H9 (cell line): ENCODE measurements around the gene ITPR3. TPM values are rescaled to one million over a fixed set of nuclear protein-coding genes. Genes with fewer than 3 reads are reported as not detected.

Experiments
- DNase-seq: peaks from one replicate; pipeline ENCODE4 v3.0.0-alpha.2; 2017
- H2AFZ ChIP-seq: one replicate; pipeline ENCODE4 v1.6.1; 2013; ENCODE audit warnings: mild to moderate bottlenecking, low read length, control low read depth, moderate library complexity
- H2AK5ac ChIP-seq: 2 replicates; pipeline ENCODE4 v1.6.1; 2013; ENCODE audit warnings: low read length, control low read depth, mixed read lengths; ENCODE audit not compliant: insufficient read length
- H2BK120ac ChIP-seq: one replicate; pipeline ENCODE4 v1.6.1; 2013; ENCODE audit warnings: low read depth, mild to moderate bottlenecking, low read length, control low read depth, inconsistent platforms; ENCODE audit not compliant: poor library complexity, severe bottlenecking
- H2BK12ac ChIP-seq: 2 replicates; pipeline ENCODE4 v1.6.1; 2013; ENCODE audit warnings: low read length, control low read depth, mixed read lengths, low read depth; ENCODE audit not compliant: insufficient read length
- H2BK15ac ChIP-seq: 2 replicates; pipeline ENCODE4 v1.6.1; 2013; ENCODE audit warnings: low read depth, low read length, control low read depth
- H2BK20ac ChIP-seq: one replicate; pipeline ENCODE4 v1.6.1; 2013; ENCODE audit warnings: low read depth, mild to moderate bottlenecking, low read length, control low read depth, inconsistent platforms; ENCODE audit not compliant: poor library complexity, severe bottlenecking
- H2BK5ac ChIP-seq: 2 replicates; pipeline ENCODE4 v1.6.1; 2013; ENCODE audit warnings: low read length, control low read depth, mixed read lengths; ENCODE audit not compliant: insufficient read length
- H3K14ac ChIP-seq: 2 replicates; pipeline ENCODE4 v1.6.1; 2013; ENCODE audit warnings: low read length, control low read depth; ENCODE audit not compliant: insufficient read depth
- H3K18ac ChIP-seq: 2 replicates; pipeline ENCODE4 v1.6.1; 2013; ENCODE audit warnings: low read depth, mild to moderate bottlenecking, mixed read lengths, low read length, control low read depth; ENCODE audit not compliant: insufficient read length
- H3K23ac ChIP-seq: 2 replicates; pipeline ENCODE4 v1.6.1; 2013; ENCODE audit warnings: low read length, control low read depth, mixed read lengths, low read depth; ENCODE audit not compliant: insufficient read length
- H3K23me2 ChIP-seq: 2 replicates; pipeline ENCODE4 v1.6.1; 2013; ENCODE audit warnings: low read depth, mild to moderate bottlenecking, mixed read lengths, low read length, control low read depth; ENCODE audit not compliant: insufficient read length, poor library complexity, severe bottlenecking
- H3K27ac ChIP-seq: 2 replicates; pipeline ENCODE4 v1.5.1; 2013; ENCODE audit warnings: low read length, control low read depth, mixed read lengths, low read depth; ENCODE audit not compliant: insufficient read length
- H3K27me3 ChIP-seq: 2 replicates; pipeline ENCODE4 v1.6.1; 2013; ENCODE audit warnings: low read length, control low read depth, inconsistent platforms; ENCODE audit not compliant: insufficient read depth
- H3K4ac ChIP-seq: 2 replicates; pipeline ENCODE4 v1.6.1; 2013; ENCODE audit warnings: low read depth, mild to moderate bottlenecking, control low read depth, inconsistent platforms, low read length, moderate library complexity
- H3K4me1 ChIP-seq: 2 replicates; pipeline ENCODE4 v1.6.1; 2013; ENCODE audit warnings: low read length, control low read depth, inconsistent platforms; ENCODE audit not compliant: insufficient read depth
- H3K4me2 ChIP-seq: 2 replicates; pipeline ENCODE4 v1.6.1; 2013; ENCODE audit warnings: low read length, control low read depth, mixed read lengths; ENCODE audit not compliant: insufficient read length, insufficient read depth
- H3K56ac ChIP-seq: 2 replicates; pipeline ENCODE4 v1.6.1; 2013; ENCODE audit warnings: low read depth, mild to moderate bottlenecking, mixed read lengths, low read length, control low read depth; ENCODE audit not compliant: insufficient read length
- H3K79me1 ChIP-seq: 2 replicates; pipeline ENCODE4 v1.6.1; 2013; ENCODE audit warnings: low read depth, mild to moderate bottlenecking, moderate library complexity, low read length, control low read depth, inconsistent platforms; ENCODE audit not compliant: insufficient read depth, poor library complexity, severe bottlenecking
- H3K79me2 ChIP-seq: 2 replicates; pipeline ENCODE4 v1.6.1; 2013; ENCODE audit warnings: low read length, control low read depth, inconsistent platforms; ENCODE audit not compliant: insufficient read depth
- H3K9ac ChIP-seq: 2 replicates; pipeline ENCODE4 v1.6.1; 2013; ENCODE audit warnings: low read length, control low read depth, mixed read lengths; ENCODE audit not compliant: insufficient read length; ENCODE audit errors: extremely low read depth
- H3K9me3 ChIP-seq: one replicate; pipeline ENCODE4 v1.6.1; 2013; ENCODE audit warnings: low read depth, low read length, inconsistent platforms; ENCODE audit not compliant: control insufficient read depth
- H3T11ph ChIP-seq: one replicate; pipeline ENCODE4 v1.6.1; 2013; ENCODE audit warnings: mild to moderate bottlenecking, low read length, control low read depth, inconsistent platforms
- H4K20me1 ChIP-seq: one replicate; pipeline ENCODE4 v1.6.1; 2013; ENCODE audit not compliant: control insufficient read depth, insufficient read length, insufficient read depth
- H4K5ac ChIP-seq: 2 replicates; pipeline ENCODE4 v1.6.1; 2013; ENCODE audit warnings: low read depth, mild to moderate bottlenecking, mixed read lengths, low read length, control low read depth; ENCODE audit not compliant: insufficient read length
- H4K8ac ChIP-seq: replicated peaks from 2 replicates; pipeline ENCODE4 v1.6.1; 2013; ENCODE audit warnings: low read length, control low read depth, mixed read lengths, low read depth; ENCODE audit not compliant: insufficient read length
- H4K91ac ChIP-seq: 2 replicates; pipeline ENCODE4 v1.6.1; 2013; ENCODE audit warnings: low read depth, mild to moderate bottlenecking, moderate library complexity, mixed read lengths, low read length, control low read depth; ENCODE audit not compliant: insufficient read length
- H3K27ac Mint-ChIP-seq, 3 experiments: 2 replicates in 2 of 3; 3 replicates in 1 of 3; pipeline ENCODE4 v1.8.0; 2020 to 2021; ENCODE audit warnings: mixed read lengths in 3 of 3, mild to moderate bottlenecking in 1 of 3, moderate library complexity in 1 of 3
- H3K27me3 Mint-ChIP-seq: 2 replicates; pipeline ENCODE4 v1.8.0; 2021; ENCODE audit warnings: low read depth, mild to moderate bottlenecking, moderate library complexity, mixed read lengths
- H3K36me3 Mint-ChIP-seq, 3 experiments: 2 replicates in 2 of 3; 3 replicates in 1 of 3; pipeline ENCODE4 v1.8.0; 2020 to 2021; ENCODE audit warnings: low read depth in 3 of 3, mixed read lengths in 3 of 3; ENCODE audit not compliant: insufficient read depth in 1 of 3
- H3K4me1 Mint-ChIP-seq, 2 experiments: 2 replicates each; pipeline ENCODE4 v1.8.0; 2020; ENCODE audit warnings: mixed read lengths in 2 of 2
- H3K4me3 Mint-ChIP-seq, 2 experiments: 2 replicates in 1 of 2; 3 replicates in 1 of 2; pipeline ENCODE4 v1.8.0; 2020 to 2021; ENCODE audit warnings: mild to moderate bottlenecking in 2 of 2, mixed read lengths in 2 of 2, moderate library complexity in 1 of 2
- H3K9me3 Mint-ChIP-seq, 2 experiments: 2 replicates in 1 of 2; 3 replicates in 1 of 2; pipeline ENCODE4 v1.8.0; 2020; ENCODE audit warnings: mild to moderate bottlenecking in 2 of 2, mixed read lengths in 2 of 2, moderate library complexity in 1 of 2
- WGBS: extraction: QIAGEN DNeasy Blood & Tissue Kit; methylation state at CpG from one replicate; pipeline ENCODE4 v1.1.7; 2013; ENCODE audit warnings: missing lambda C conversion rate, low lambda C conversion rate, mixed read lengths; ENCODE audit not compliant: insufficient read length; ENCODE audit errors: extremely low coverage; 5-methylcytosine and 5-hydroxymethylcytosine counted together
- total RNA-seq: library from RNA; stranded (reverse); gene quantifications from 2 replicates; pipeline ENCODE4 v1.2.1, GENCODE V29; 2021
- TF ChIP-seq, protein P1 (sequence below): fragments of 200-600 bp; sonication (generic); conservative IDR thresholded peaks from 3 replicates; pipeline ENCODE4 v1.8.0; 2021; ENCODE audit warnings: antibody characterized with exemption, mild to moderate bottlenecking

ITPR3 gene
- total RNA-seq, 1 experiment from 2014 or later, result 40.3 TPM

GRCh38 chr6:33727126-33727525 lies 106.0 kb downstream of the ITPR3 start:
- H3K4me1 ChIP-seq, result peaks cover 4% of the 10 kb centered on the region; the same call in 1 of the 2 replicates

More at GRCh38 chr6:33727126-33727525, 106.0 kb downstream of the ITPR3 start:
- H2BK12ac ChIP-seq, result no peak overlapping the region
- Mint-ChIP-seq H3K9me3 (no peaks in the 10 kb centered on the region), H3K4me3 (no peak overlapping the region), H3K36me3 (no peaks in the 10 kb centered on the region), H3K4me1 (peaks cover 51% of the 10 kb centered on the region in 2 experiments), H3K27me3 (peaks cover 21% of the 10 kb centered on the region), H3K27ac (no peak overlapping the region)
- H2AK5ac ChIP-seq, result no peak overlapping the region
- H4K8ac ChIP-seq, result no peak overlapping the region
- H2BK5ac ChIP-seq, result no peak overlapping the region
- no peaks in the 10 kb centered on the region for H3K23me2 ChIP-seq
- no CpG with 5 or more reads among the region's 7 CpGs for WGBS
- no peak overlapping the region for H3K4ac ChIP-seq
- H3K23ac ChIP-seq, result no peak overlapping the region
- no peak overlapping the region for H3T11ph ChIP-seq
- H3K27me3 ChIP-seq, result no peaks in the 10 kb centered on the region
- H3K27ac ChIP-seq, result no peak overlapping the region
- no peak overlapping the region for H3K56ac ChIP-seq
- no peak overlapping the region for H3K4me2 ChIP-seq
- H3K79me1 ChIP-seq, result no peaks in the 10 kb centered on the region
- no peak overlapping the region for H2BK120ac ChIP-seq
- no peak overlapping the region for H2BK20ac ChIP-seq
- H2AFZ ChIP-seq, result no peak overlapping the region
- H3K79me2 ChIP-seq, result no peaks in the 10 kb centered on the region
- TF ChIP-seq, protein P1, sequence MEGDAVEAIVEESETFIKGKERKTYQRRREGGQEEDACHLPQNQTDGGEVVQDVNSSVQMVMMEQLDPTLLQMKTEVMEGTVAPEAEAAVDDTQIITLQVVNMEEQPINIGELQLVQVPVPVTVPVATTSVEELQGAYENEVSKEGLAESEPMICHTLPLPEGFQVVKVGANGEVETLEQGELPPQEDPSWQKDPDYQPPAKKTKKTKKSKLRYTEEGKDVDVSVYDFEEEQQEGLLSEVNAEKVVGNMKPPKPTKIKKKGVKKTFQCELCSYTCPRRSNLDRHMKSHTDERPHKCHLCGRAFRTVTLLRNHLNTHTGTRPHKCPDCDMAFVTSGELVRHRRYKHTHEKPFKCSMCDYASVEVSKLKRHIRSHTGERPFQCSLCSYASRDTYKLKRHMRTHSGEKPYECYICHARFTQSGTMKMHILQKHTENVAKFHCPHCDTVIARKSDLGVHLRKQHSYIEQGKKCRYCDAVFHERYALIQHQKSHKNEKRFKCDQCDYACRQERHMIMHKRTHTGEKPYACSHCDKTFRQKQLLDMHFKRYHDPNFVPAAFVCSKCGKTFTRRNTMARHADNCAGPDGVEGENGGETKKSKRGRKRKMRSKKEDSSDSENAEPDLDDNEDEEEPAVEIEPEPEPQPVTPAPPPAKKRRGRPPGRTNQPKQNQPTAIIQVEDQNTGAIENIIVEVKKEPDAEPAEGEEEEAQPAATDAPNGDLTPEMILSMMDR, result no peak
- DNase-seq, result no peak
- no peak overlapping the region for H2BK15ac ChIP-seq
- H4K20me1 ChIP-seq, result no peaks in the 10 kb centered on the region
- no peak overlapping the region for H3K9ac ChIP-seq
- no peak overlapping the region for H4K5ac ChIP-seq
- no peaks in the 10 kb centered on the region for H3K9me3 ChIP-seq
- no peak overlapping the region for H4K91ac ChIP-seq
- H3K18ac ChIP-seq, result no peak overlapping the region
- H3K14ac ChIP-seq, result no peak overlapping the region
